Mesendoderm (in vitro differentiated cells): ENCODE data around the gene FBH1.

Experiments used
- DNase-seq: peaks from one replicate; pipeline ENCODE4 v3.0.0; 2013
- H2AK5ac ChIP-seq: 2 replicates; pipeline ENCODE4 v1.6.1; 2013; ENCODE audit warnings: low read length, inconsistent platforms
- H2BK120ac ChIP-seq: 2 replicates; pipeline ENCODE4 v1.6.1; 2013; ENCODE audit warnings: low read depth, mild to moderate bottlenecking, low read length, moderate library complexity, mixed read lengths
- H2BK15ac ChIP-seq: replicated peaks from 2 replicates; pipeline ENCODE4 v1.6.1; 2013; ENCODE audit warnings: low read depth, mild to moderate bottlenecking, moderate library complexity
- H2BK5ac ChIP-seq: 2 replicates; pipeline ENCODE4 v1.6.1; 2013; ENCODE audit warnings: low read length, inconsistent platforms
- H3K18ac ChIP-seq: 2 replicates; pipeline ENCODE4 v1.6.1; 2013; ENCODE audit warnings: mild to moderate bottlenecking, low read length, mixed read lengths
- H3K23ac ChIP-seq: one replicate; pipeline ENCODE4 v1.6.1; 2013; ENCODE audit warnings: low read length
- H3K27ac ChIP-seq: 2 replicates; pipeline ENCODE4 v1.5.1; 2013; ENCODE audit warnings: low read depth, mild to moderate bottlenecking, inconsistent platforms, low read length, moderate library complexity
- H3K27me3 ChIP-seq: 2 replicates; pipeline ENCODE4 v1.6.1; 2013; ENCODE audit warnings: low read length, control low read depth, mild to moderate bottlenecking, inconsistent platforms; ENCODE audit not compliant: insufficient read depth, poor library complexity
- H3K36me3 ChIP-seq: 2 replicates; pipeline ENCODE4 v1.6.1; 2013; ENCODE audit warnings: low read length, inconsistent platforms; ENCODE audit not compliant: control insufficient read depth, insufficient read depth
- H3K4ac ChIP-seq: one replicate; pipeline ENCODE4 v1.6.1; 2013; ENCODE audit warnings: low read depth, mild to moderate bottlenecking, low read length, moderate library complexity
- H3K4me1 ChIP-seq: 2 replicates; pipeline ENCODE4 v1.6.1; 2013; ENCODE audit warnings: low read depth, low read length, inconsistent platforms; ENCODE audit not compliant: control insufficient read depth
- H3K4me2 ChIP-seq: 2 replicates; pipeline ENCODE4 v1.6.1; 2013; ENCODE audit warnings: low read length
- H3K4me3 ChIP-seq: 2 replicates; pipeline ENCODE4 v1.5.1; 2013; ENCODE audit warnings: mild to moderate bottlenecking, low read length
- H3K56ac ChIP-seq: one replicate; pipeline ENCODE4 v1.6.1; 2013; ENCODE audit warnings: low read length
- H3K79me1 ChIP-seq: 2 replicates; pipeline ENCODE4 v1.6.1; 2013; ENCODE audit warnings: low read length, inconsistent platforms
- H3K79me2 ChIP-seq: 2 replicates; pipeline ENCODE4 v1.6.1; 2013; ENCODE audit warnings: mild to moderate bottlenecking, low read length; ENCODE audit not compliant: control insufficient read depth, insufficient read depth
- H3K9ac ChIP-seq: 2 replicates; pipeline ENCODE4 v1.6.1; 2013; ENCODE audit warnings: low read length, inconsistent platforms
- H4K5ac ChIP-seq: one replicate; pipeline ENCODE4 v1.6.1; 2013; ENCODE audit warnings: low read length
- H4K8ac ChIP-seq: one replicate; pipeline ENCODE4 v1.6.1; 2013; ENCODE audit warnings: low read depth, mild to moderate bottlenecking, control low read depth, low read length, moderate library complexity
- WGBS: extraction: QIAGEN DNeasy Blood & Tissue Kit; methylation state at CpG from one replicate; pipeline ENCODE4 v1.1.7; 2013; ENCODE audit warnings: low lambda C conversion rate, missing lambda C conversion rate; ENCODE audit not compliant: insufficient coverage; ENCODE audit errors: extremely low coverage; 5-methylcytosine and 5-hydroxymethylcytosine counted together

FBH1 gene

GRCh38 chr10:5975641-5976473, 85.8 kb downstream of the FBH1 start:
- Histone ChIP-seq H3K4me2 (no peak overlapping the region), H3K27me3 (peaks cover 3% of the 10 kb centered on the region), H3K79me2 (no peaks in the 10 kb centered on the region), H2AK5ac (no peak overlapping the region), H3K79me1 (no peaks in the 10 kb centered on the region), H4K8ac (no peak overlapping the region), H3K27ac (no peak overlapping the region), H3K18ac (no peak overlapping the region), H2BK15ac (no peak overlapping the region), H3K56ac (no peak overlapping the region), H2BK5ac (no peak overlapping the region), H4K5ac (no peak overlapping the region), H3K4me3 (no peak overlapping the region), H3K9ac (no peak overlapping the region), H3K36me3 (no peaks in the 10 kb centered on the region), H2BK120ac (no peak overlapping the region), H3K4me1 (no peaks in the 10 kb centered on the region), H3K4ac (no peak overlapping the region), H3K23ac (no peak overlapping the region)
- WGBS = no CpG with 5 or more reads among the region's 20 CpGs
- DNase-seq = peak; percentile 8

GRCh38 chr10:5976512-5977470, 86.7 kb downstream of the FBH1 start:
- WGBS = no CpG with 5 or more reads among the region's 82 CpGs
- Histone ChIP-seq H4K8ac (no peak overlapping the region), H3K4ac (peak overlapping the region; percentile 48), H3K4me3 (peak overlapping the region; percentile 28), H3K27me3 (peaks cover 3% of the 10 kb centered on the region), H2BK15ac (no peak overlapping the region), H2BK5ac (no peak overlapping the region), H3K79me2 (no peaks in the 10 kb centered on the region), H2AK5ac (no peak overlapping the region), H3K27ac (no peak overlapping the region), H3K79me1 (no peaks in the 10 kb centered on the region), H3K4me1 (no peaks in the 10 kb centered on the region), H4K5ac (no peak overlapping the region), H3K4me2 (peak overlapping the region; percentile 77), H3K36me3 (no peaks in the 10 kb centered on the region), H3K9ac (peak overlapping the region; percentile 56), H3K18ac (peak overlapping the region; percentile 34), H3K56ac (peak overlapping the region; percentile 67), H2BK120ac (no peak overlapping the region), H3K23ac (no peak overlapping the region)
- DNase-seq = peak; percentile 46

- peak; percentile 73 for DNase-seq
- no CpG with 5 or more reads among the region's 80 CpGs for WGBS
- Histone ChIP-seq H2BK5ac (no peak within 1 kb of the TSS), H3K18ac (peak within 1 kb of the TSS; percentile 34), H2AK5ac (no peak within 1 kb of the TSS), H2BK120ac (no peak within 1 kb of the TSS), H3K79me2 (no peaks in the 10 kb centered on the region), H3K4me1 (no peaks in the 10 kb centered on the region), H3K4me3 (peak within 1 kb of the TSS; percentile 28), H4K5ac (no peak within 1 kb of the TSS), H2BK15ac (no peak within 1 kb of the TSS), H3K36me3 (no peaks in the 10 kb centered on the region), H3K4ac (peak within 1 kb of the TSS; percentile 48), H4K8ac (no peak within 1 kb of the TSS), H3K56ac (peak within 1 kb of the TSS; percentile 67), H3K4me2 (peak within 1 kb of the TSS; percentile 77), H3K23ac (peak within 1 kb of the TSS; percentile 89), H3K79me1 (no peaks in the 10 kb centered on the region), H3K27me3 (peaks cover 3% of the 10 kb centered on the region), H3K9ac (peak within 1 kb of the TSS; percentile 56), H3K27ac (no peak within 1 kb of the TSS)
These were observed 87.6 kb downstream of the FBH1 start, which contains the start of gene IL15RA for GRCh38 chr10:5977471-5978229. Gene IL15RA (minus strand): TSS chr10:5977543. CDS start chr10:5977492, 51 bp downstream.

- Histone ChIP-seq H2BK120ac (no peak overlapping the region), H3K4ac (no peak overlapping the region), H3K36me3 (no peaks in the 10 kb centered on the region), H2BK15ac (no peak overlapping the region), H3K4me3 (no peak overlapping the region), H2AK5ac (no peak overlapping the region), H2BK5ac (no peak overlapping the region), H3K79me1 (no peaks in the 10 kb centered on the region), H3K79me2 (no peaks in the 10 kb centered on the region), H3K4me2 (peak overlapping the region; percentile 77), H4K8ac (no peak overlapping the region), H3K9ac (no peak overlapping the region), H3K27ac (no peak overlapping the region), H4K5ac (no peak overlapping the region), H3K4me1 (no peaks in the 10 kb centered on the region), H3K27me3 (peaks cover 3% of the 10 kb centered on the region), H3K56ac (no peak overlapping the region), H3K23ac (no peak overlapping the region), H3K18ac (no peak overlapping the region)
- WGBS = no CpG with 5 or more reads among the region's 6 CpGs
- no peak for DNase-seq
These were observed 88.1 kb downstream of the FBH1 start for GRCh38 chr10:5978230-5978489.

GRCh38 chr10:5981529-5981928, 91.5 kb downstream of the FBH1 start:
- H2BK5ac ChIP-seq = no peak overlapping the region
- H3K36me3 ChIP-seq = no peaks in the 10 kb centered on the region
- H4K8ac ChIP-seq = no peak overlapping the region
- no peak for DNase-seq
- no peaks in the 10 kb centered on the region for H3K79me2 ChIP-seq
- no CpG with 5 or more reads among the region's 9 CpGs for WGBS
- no peak overlapping the region for H3K56ac ChIP-seq
- H3K27me3 ChIP-seq = peaks cover 3% of the 10 kb centered on the region
- H4K5ac ChIP-seq = no peak overlapping the region
- H2AK5ac ChIP-seq = no peak overlapping the region
- H2BK15ac ChIP-seq = no peak overlapping the region
- H3K9ac ChIP-seq = no peak overlapping the region
- no peak overlapping the region for H3K18ac ChIP-seq
- H3K4me2 ChIP-seq = no peak overlapping the region
- no peaks in the 10 kb centered on the region for H3K4me1 ChIP-seq
- no peak overlapping the region for H3K4me3 ChIP-seq
- no peak overlapping the region for H2BK120ac ChIP-seq
- no peak overlapping the region for H3K4ac ChIP-seq
- no peak overlapping the region for H3K23ac ChIP-seq
- no peak overlapping the region for H3K27ac ChIP-seq
- H3K79me1 ChIP-seq = no peaks in the 10 kb centered on the region
